HG03469 (cell line): Measurements from ENCODE around the gene UBE2G2.

Source experiments
- ATAC-seq: cut with Tn5 transposase; IDR thresholded peaks from one replicate; pipeline ENCODE4 v1.9.1; 2021; ENCODE audit warnings: mild to moderate bottlenecking, moderate library complexity, moderate number of reproducible peaks; ENCODE audit not compliant: unreplicated experiment

UBE2G2 gene

DNA sequence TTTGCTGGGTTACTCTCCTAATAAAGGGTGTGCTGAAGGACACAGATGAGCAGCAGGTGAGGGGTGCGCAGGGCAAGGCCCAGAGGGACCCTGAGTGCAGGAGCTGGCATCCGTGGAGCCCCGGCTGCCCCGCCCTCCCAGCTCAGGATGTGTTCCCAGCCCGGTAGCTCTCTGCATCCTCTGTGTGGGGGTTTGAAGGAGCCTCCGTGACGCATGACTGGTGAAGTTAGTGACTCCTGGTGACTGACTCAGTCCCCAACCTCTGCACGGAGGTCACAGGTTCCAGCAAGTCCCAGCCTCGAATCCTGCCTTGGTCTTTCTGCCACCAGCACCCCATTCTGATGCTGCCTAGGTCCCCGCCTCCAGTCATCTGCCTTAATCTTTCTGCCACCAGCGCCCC lies 68.7 kb downstream of the UBE2G2 start:
- no peak for ATAC-seq

GRCh38 chr21:44732263-44732662 lies 69.4 kb downstream of the UBE2G2 start:
- no peak for ATAC-seq

DNA sequence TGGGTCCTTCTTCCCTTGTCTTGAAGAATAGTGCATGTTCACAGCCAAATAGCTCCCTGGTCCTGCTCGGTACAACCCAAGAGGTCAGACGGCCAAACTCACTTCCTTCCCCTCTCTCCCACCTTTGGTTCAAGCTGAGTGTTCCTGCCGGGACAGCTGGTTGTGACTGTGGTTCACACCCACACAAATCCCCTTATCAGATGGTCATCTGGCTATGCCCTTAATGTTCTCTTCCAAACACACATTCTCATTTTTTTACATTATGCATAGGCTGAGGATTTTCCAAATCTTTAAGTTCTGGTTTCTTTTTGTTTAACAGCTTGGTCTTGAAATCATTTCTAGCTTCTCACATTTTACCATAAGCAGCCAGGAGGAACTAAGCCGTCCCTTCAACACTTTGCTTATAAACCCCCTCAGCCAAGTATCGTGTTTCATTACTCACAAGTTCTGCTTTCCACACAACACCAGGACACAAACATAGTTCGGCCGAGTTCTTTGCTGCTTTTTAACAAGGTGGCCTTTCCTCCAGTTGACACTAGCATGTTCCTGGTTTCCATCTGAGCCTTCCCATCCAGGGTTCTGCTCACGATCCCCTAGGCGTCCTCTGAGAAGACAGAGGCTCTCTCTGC lies 70.6 kb downstream of the UBE2G2 start:
- no peak for ATAC-seq

DNA sequence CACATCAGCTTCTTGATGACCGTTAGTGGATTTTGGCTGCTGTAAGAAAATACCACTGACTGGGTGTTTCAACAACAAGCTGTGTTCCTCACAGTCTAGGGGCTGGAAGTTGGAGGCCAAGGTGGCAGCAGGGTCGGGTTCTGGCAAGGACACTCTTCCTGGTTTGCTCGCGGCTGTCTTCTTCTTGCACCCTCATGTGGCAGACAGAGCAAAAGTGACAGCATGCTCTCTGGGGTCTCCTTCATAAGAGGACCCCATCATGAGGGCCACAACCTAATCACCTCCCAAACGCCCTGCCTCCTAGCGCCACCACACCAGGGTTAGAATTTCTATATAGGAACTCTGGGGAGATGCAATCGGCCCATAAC lies 71.6 kb downstream of the UBE2G2 start:
- ATAC-seq: no peak

- ATAC-seq: no peak
These were observed 72.1 kb downstream of the UBE2G2 start for GRCh38 chr21:44729336-44730027.

DNA sequence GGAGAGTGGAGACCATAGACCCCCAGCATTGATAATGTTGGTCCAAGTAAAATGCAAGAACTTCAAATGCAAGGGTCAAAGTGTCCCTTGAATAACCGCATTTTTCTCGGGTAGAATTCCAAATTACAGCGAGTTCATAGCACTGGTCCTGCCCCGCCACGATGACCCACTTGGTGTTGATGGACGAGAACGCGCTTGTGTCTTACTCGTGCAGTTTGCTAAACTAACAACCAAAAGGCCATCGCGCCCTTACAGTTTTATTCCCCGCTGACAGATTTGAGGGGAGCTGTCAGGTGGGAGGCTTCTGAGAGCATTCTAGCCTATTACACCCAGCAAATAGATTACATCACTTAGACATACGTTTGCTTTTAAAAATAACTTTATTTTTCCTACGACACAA lies 72.9 kb downstream of the UBE2G2 start:
- ATAC-seq: no peak

DNA sequence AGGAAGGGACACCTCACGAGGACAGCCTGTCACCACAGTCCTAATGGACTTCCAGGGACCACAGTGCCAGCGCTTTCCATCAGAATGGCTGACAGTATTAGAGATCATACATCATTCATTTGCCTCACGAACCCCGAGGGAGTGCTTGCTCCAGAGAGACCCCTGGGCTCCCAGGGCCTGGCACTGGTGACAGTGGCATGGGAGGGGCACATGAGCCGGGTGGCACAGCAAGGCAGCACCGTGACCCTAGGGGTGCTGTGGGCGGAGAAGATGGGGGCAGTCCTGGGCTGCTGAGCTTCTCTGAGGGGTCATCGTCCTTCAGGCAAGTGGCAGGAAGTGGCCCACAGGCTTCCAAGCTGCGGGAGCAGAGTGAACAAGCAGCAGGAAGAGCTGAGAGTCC lies 73.9 kb downstream of the UBE2G2 start:
- no peak for ATAC-seq

GRCh38 chr21:44727321-44727720 lies 74.3 kb downstream of the UBE2G2 start:
- no peak for ATAC-seq

DNA sequence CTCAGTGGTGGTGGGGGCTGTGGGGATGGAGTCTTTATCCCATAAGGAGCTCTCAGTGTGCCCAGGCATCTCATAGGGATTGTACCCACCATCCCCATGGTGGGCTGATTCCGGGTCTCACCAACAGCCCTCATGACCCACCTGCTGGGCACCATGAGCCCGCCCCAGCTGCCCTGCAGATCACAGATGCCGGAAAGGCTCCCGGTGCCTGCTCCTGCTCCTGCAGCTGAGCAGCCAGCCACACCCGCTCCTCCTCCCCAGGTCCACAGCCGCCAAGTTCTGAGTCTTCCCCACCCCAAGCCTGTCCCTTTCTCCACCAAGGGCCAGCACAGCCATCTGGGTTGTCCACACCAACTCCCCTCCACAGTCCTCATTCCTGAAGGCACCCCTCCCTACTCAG lies 74.8 kb downstream of the UBE2G2 start:
- no peak for ATAC-seq

GRCh38 chr21:44724926-44725325 lies 76.7 kb downstream of the UBE2G2 start:
- no peak for ATAC-seq

- no peak for ATAC-seq
These were observed 77.4 kb downstream of the UBE2G2 start for GRCh38 chr21:44724196-44724595.

- ATAC-seq: no peak
These were observed 78.2 kb downstream of the UBE2G2 start for GRCh38 chr21:44723177-44724131.

- no peak for ATAC-seq
These were observed 78.9 kb downstream of the UBE2G2 start for GRCh38 chr21:44722731-44723130.

- ATAC-seq: no peak
These were observed 81.5 kb downstream of the UBE2G2 start for GRCh38 chr21:44720170-44720569.
